GM23338 (cell line): ENCODE measurements around the gene NACA2. TPM values are rescaled to one million over a fixed set of nuclear protein-coding genes. Genes with fewer than 3 reads are reported as not detected.
"Not testable (repeated sequence)": the region's sequence is repeated elsewhere in the genome, so short reads cannot be mapped to it uniquely, and the experiment has no call there.

Experiments
- ATAC-seq: fragments of 200-7000 bp; cut with Tn5 transposase; 3 replicates; pipeline ENCODE4 v1.9.1; 2020
- DNase-seq: peaks from one replicate; pipeline ENCODE4 v3.0.0-alpha.2; 2015; ENCODE audit warnings: low spot score
- H2AFZ ChIP-seq: fragments of 200-600 bp; sonication (generic); 2 replicates; pipeline ENCODE4 v1.8.0; 2016; ENCODE audit warnings: antibody characterized with exemption, mild to moderate bottlenecking, moderate library complexity
- H3F3A ChIP-seq: fragments of 200-600 bp; sonication (generic); replicated peaks from 2 replicates; pipeline ENCODE4 v1.8.0; 2017; ENCODE audit warnings: antibody characterized with exemption, mixed run types, low read depth
- H3K27ac ChIP-seq: fragments of 200-600 bp; sonication (generic); 2 replicates; pipeline ENCODE4 v1.6.1; 2016; ENCODE audit warnings: low read depth
- H3K27me3 ChIP-seq: fragments of 200-600 bp; sonication (generic); 2 replicates; pipeline ENCODE4 v1.8.0; 2016; ENCODE audit warnings: mild to moderate bottlenecking, mixed run types, moderate library complexity; ENCODE audit not compliant: insufficient read depth
- H3K36me3 ChIP-seq: fragments of 200-600 bp; sonication (generic); 2 replicates; pipeline ENCODE4 v1.8.0; 2016; ENCODE audit warnings: mild to moderate bottlenecking; ENCODE audit not compliant: insufficient read depth
- H3K4me1 ChIP-seq: fragments of 200-600 bp; sonication (generic); 2 replicates; pipeline ENCODE4 v1.8.0; 2016; ENCODE audit warnings: mild to moderate bottlenecking, moderate library complexity; ENCODE audit not compliant: insufficient read depth
- H3K4me2 ChIP-seq: fragments of 200-600 bp; sonication (generic); 2 replicates; pipeline ENCODE4 v1.7.1; 2017; ENCODE audit warnings: mixed run types
- H3K4me3 ChIP-seq: fragments of 200-600 bp; sonication (generic); 2 replicates; pipeline ENCODE4 v1.6.1; 2016; ENCODE audit warnings: mixed run types
- H3K79me2 ChIP-seq: fragments of 200-600 bp; sonication (generic); replicated peaks from 2 replicates; pipeline ENCODE4 v1.8.0; 2017; ENCODE audit warnings: mild to moderate bottlenecking; ENCODE audit not compliant: insufficient read depth
- H3K9me2 ChIP-seq: fragments of 200-600 bp; sonication (generic); 2 replicates; pipeline ENCODE4 v1.8.0; 2017; ENCODE audit not compliant: insufficient read depth
- H4K20me1 ChIP-seq: fragments of 200-600 bp; sonication (generic); replicated peaks from 2 replicates; pipeline ENCODE4 v1.8.0; 2017; ENCODE audit warnings: mild to moderate bottlenecking; ENCODE audit not compliant: insufficient read depth
- H3K27ac Mint-ChIP-seq: 2 replicates; pipeline ENCODE4 v1.8.0; 2020; ENCODE audit warnings: inconsistent platforms, mild to moderate bottlenecking, moderate library complexity, mixed read lengths
- H3K27me3 Mint-ChIP-seq: 3 replicates; pipeline ENCODE4 v1.8.0; 2022; ENCODE audit warnings: low read depth, mild to moderate bottlenecking, moderate library complexity, mixed read lengths, inconsistent platforms; ENCODE audit not compliant: insufficient read depth, poor library complexity
- H3K36me3 Mint-ChIP-seq: 3 replicates; pipeline ENCODE4 v1.8.0; 2021; ENCODE audit warnings: low read depth, mild to moderate bottlenecking, inconsistent platforms, moderate library complexity, mixed read lengths
- H3K4me1 Mint-ChIP-seq: 3 replicates; pipeline ENCODE4 v1.8.0; 2020; ENCODE audit warnings: mild to moderate bottlenecking, inconsistent platforms, mixed read lengths
- H3K4me3 Mint-ChIP-seq: 3 replicates; pipeline ENCODE4 v1.8.0; 2021; ENCODE audit warnings: moderate library complexity, mild to moderate bottlenecking, inconsistent platforms, mixed read lengths
- H3K9me3 Mint-ChIP-seq: 3 replicates; pipeline ENCODE4 v1.8.0; 2020; ENCODE audit warnings: moderate library complexity, mild to moderate bottlenecking, inconsistent platforms, mixed read lengths
- CREB1 ChIP-seq: fragments of 250-450 bp; sonication (Bioruptor Pico); IDR thresholded peaks from 2 replicates; pipeline ENCODE4 v1.5.0; 2020; ENCODE audit warnings: low read depth, mild to moderate bottlenecking, moderate library complexity
- CTCF ChIP-seq, 2 experiments: fragments of 200-600 bp in 1 of 2; sonication (generic) in 1 of 2; conservative IDR thresholded peaks; 2 replicates each; pipeline versions ENCODE4 v1.5.1 to v1.6.1; 2016 to 2017; ENCODE audit warnings: antibody characterized with exemption in 2 of 2, low read depth in 2 of 2, mild to moderate bottlenecking in 2 of 2, moderate library complexity in 1 of 2
- ETS1 ChIP-seq: IDR thresholded peaks from 2 replicates; pipeline ENCODE4 v1.6.1; 2016; ENCODE audit warnings: antibody characterized with exemption
- JUNB ChIP-seq: IDR thresholded peaks from one replicate; pipeline ENCODE4 v1.6.1; 2016; ENCODE audit warnings: antibody characterized with exemption; ENCODE audit not compliant: unreplicated experiment
- REST ChIP-seq: IDR thresholded peaks from one replicate; pipeline ENCODE4 v1.6.1; 2018; ENCODE audit warnings: antibody characterized with exemption; ENCODE audit not compliant: unreplicated experiment
- STAT1 ChIP-seq: IDR thresholded peaks from one replicate; pipeline ENCODE4 v1.6.1; 2016; ENCODE audit warnings: antibody characterized with exemption; ENCODE audit not compliant: unreplicated experiment
- ZNF114 ChIP-seq: fragments of 250-450 bp; sonication (Bioruptor Pico); IDR thresholded peaks from 2 replicates; pipeline ENCODE4 v1.5.0; 2020; ENCODE audit warnings: mild to moderate bottlenecking, moderate library complexity
- ZNF462 ChIP-seq: fragments of 250-450 bp; sonication (Bioruptor Pico); IDR thresholded peaks from 2 replicates; pipeline ENCODE4 v1.5.0; 2020; ENCODE audit warnings: mild to moderate bottlenecking, moderate library complexity
- polyA plus RNA-seq: library from polyadenylated mRNA; unstranded; fragments of >200 nt; fragmentation: Nextera tagmentation; extraction: Ambion mirVana; gene quantifications from 2 replicates; pipeline ENCODE4 v1.2.1, GENCODE V29; 2016
- total RNA-seq: library from RNA; depleted of rRNA; stranded (reverse); fragments of >200 nt; shearing (Covaris generic); gene quantifications from 2 replicates; pipeline ENCODE4 v1.2.3, GENCODE V29; 2014

The NACA2 gene
- total and polyA plus RNA-seq, 2 experiments from 2014 or later: 0.65 TPM; not detected in 1

GRCh38 chr17:61628158-61628557, 37.1 kb upstream of the NACA2 start:
- H3K27me3 ChIP-seq, H3K27me3 Mint-ChIP-seq, ATAC-seq, H3K9me3 Mint-ChIP-seq, H3K4me2 ChIP-seq, H3K4me3 ChIP-seq, DNase-seq, H3F3A ChIP-seq, H3K36me3 Mint-ChIP-seq, H3K36me3 ChIP-seq, H3K9me2 ChIP-seq, H3K27ac ChIP-seq, H4K20me1 ChIP-seq, H3K79me2 ChIP-seq, H3K4me3 Mint-ChIP-seq: not testable (repeated sequence)
- peaks cover 14% of the 10 kb centered on the region for H3K4me1 ChIP-seq
- H2AFZ ChIP-seq: peak overlapping the region; percentile 82
- peak overlapping the region; percentile 87 for H3K27ac Mint-ChIP-seq
- peaks cover 12% of the 10 kb centered on the region; the same call in 2 of the 3 replicates for H3K4me1 Mint-ChIP-seq

GRCh38 chr17:61627658-61628057, 36.6 kb upstream of the NACA2 start:
- no peaks in the 10 kb centered on the region for H3F3A ChIP-seq
- no peaks in the 10 kb centered on the region for H3K36me3 ChIP-seq
- no peak overlapping the region for H3K27ac ChIP-seq
- no peaks in the 10 kb centered on the region for H3K27me3 ChIP-seq
- peaks cover 12% of the 10 kb centered on the region; the same call in 2 of the 3 replicates for H3K4me1 Mint-ChIP-seq
- H3K79me2 ChIP-seq: no peaks in the 10 kb centered on the region
- no peak for TF ChIP-seq REST
- TF ChIP-seq CTCF (conservative IDR thresholded peaks at IDR 0.05; ENCODE audit: low read depth in 2 of 2): no peak
- no peak for TF ChIP-seq ZNF114 (CRISPR knock-in tag)
- no peak for TF ChIP-seq JUNB
- TF ChIP-seq CREB1: no peak
- TF ChIP-seq ETS1: no peak
- TF ChIP-seq ZNF462 (CRISPR knock-in tag): no peak
- no peak for TF ChIP-seq STAT1
- H3K9me3 Mint-ChIP-seq: no peaks in the 10 kb centered on the region; the same call in 2 of the 3 replicates
- H3K4me1 ChIP-seq: peaks cover 14% of the 10 kb centered on the region
- no peaks in the 10 kb centered on the region for H3K9me2 ChIP-seq
- H3K27me3 Mint-ChIP-seq: peaks cover 2% of the 10 kb centered on the region
- DNase-seq: no peak
- no peak overlapping the region for H2AFZ ChIP-seq
- H3K4me3 Mint-ChIP-seq: no peak overlapping the region
- H4K20me1 ChIP-seq: no peaks in the 10 kb centered on the region
- no peak overlapping the region for H3K4me2 ChIP-seq
- peak; percentile 38; the same call in 1 of the 3 replicates for ATAC-seq
- no peak overlapping the region for H3K27ac Mint-ChIP-seq
- no peak overlapping the region for H3K4me3 ChIP-seq
- no peaks in the 10 kb centered on the region for H3K36me3 Mint-ChIP-seq
